ENCODE data around the gene TPM1.
A peak's percentile ranks its signal among the peaks of the same experiment; 100 is the strongest.

TPM1 gene

DNA sequence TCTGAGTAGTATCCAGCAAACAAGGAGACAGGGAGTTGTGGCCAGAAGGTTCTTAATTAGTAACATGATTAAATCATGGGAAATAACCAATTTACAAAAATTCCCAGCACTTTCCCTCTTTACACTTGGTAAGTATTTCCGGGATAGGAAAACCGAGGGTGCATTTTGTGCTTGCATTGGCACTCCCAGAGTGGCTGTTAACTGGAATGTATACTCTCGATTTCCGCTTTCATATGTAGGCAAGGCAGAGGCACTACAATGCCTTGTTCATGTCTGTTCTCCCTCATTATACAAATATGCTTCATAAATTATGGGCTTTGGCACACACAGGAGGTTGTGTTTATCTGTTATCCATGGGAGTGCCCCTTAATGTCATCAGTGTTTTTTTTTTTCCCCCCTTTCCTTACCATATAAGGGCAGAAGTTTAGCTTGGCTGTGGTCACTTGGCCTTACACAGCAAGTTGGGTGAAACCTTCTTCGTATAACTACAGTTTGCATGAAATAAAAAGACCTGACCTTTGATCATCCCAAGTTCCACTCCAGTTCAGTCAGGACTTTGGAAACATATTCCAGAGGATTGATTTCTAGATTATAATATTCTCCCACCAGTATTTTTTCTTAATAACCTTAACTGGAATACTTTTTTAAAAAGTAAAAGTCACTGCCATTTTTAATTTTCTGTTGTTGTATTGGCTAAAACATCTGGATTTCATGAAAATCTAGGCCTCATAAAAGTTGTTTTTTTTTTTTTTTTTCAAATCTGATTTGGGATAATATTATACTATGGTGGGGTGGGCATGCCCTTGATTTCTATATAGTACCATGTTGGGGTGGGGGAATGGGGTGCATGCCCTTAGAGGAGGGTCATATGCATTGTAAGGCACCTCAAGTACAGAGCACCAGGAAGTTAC lies 8.9 kb downstream of the TPM1 start:
- H3K27ac ChIP-seq = peak overlapping the region; percentile 88
- TF ChIP-seq ZFX (IDR thresholded peaks at IDR 0.05; ENCODE audit: borderline replicate concordance) = no peak
- TF ChIP-seq, protein P1, sequence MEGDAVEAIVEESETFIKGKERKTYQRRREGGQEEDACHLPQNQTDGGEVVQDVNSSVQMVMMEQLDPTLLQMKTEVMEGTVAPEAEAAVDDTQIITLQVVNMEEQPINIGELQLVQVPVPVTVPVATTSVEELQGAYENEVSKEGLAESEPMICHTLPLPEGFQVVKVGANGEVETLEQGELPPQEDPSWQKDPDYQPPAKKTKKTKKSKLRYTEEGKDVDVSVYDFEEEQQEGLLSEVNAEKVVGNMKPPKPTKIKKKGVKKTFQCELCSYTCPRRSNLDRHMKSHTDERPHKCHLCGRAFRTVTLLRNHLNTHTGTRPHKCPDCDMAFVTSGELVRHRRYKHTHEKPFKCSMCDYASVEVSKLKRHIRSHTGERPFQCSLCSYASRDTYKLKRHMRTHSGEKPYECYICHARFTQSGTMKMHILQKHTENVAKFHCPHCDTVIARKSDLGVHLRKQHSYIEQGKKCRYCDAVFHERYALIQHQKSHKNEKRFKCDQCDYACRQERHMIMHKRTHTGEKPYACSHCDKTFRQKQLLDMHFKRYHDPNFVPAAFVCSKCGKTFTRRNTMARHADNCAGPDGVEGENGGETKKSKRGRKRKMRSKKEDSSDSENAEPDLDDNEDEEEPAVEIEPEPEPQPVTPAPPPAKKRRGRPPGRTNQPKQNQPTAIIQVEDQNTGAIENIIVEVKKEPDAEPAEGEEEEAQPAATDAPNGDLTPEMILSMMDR (IDR thresholded peaks at IDR 0.05) = no peak

DNA sequence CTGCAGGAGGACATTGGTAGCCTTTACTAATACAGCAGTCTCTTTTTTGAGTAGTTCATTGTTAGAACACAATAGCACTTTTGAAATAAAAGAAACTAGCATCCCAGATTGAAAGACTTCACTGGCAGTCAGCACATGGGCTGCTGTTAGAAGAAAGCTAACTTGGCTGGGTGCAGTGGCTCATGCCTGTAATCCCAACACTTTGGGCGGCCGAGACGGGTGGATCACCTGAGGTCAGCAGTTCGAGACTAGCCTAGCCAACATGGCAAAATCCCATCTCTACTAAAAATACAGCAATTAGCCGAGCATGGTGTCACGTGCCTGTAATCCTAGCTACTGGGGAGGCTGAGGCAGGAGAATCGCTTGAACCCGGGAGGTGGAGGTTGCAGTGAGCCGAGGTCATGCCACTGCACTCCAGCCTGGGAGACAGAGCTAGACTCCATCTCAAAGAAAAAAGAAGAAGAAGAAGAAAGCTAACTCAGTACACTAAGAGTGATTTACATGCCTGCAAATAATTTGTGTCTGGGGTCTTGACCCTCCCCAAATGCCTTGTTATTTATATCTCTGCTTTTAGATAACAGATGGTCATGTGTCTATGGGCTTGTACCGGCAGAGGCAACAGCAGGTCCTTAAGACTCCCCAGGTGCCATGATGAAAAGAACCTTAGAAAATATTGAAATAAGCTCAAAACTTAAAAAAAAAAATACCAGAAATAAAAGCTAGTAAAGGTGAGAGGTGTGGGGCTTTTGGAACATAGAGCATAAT lies 9.7 kb downstream of the TPM1 start:
- TF ChIP-seq, protein P1 (IDR thresholded peaks at IDR 0.05) = no peak
- no peak for TF ChIP-seq ZFX (IDR thresholded peaks at IDR 0.05; ENCODE audit: borderline replicate concordance)
- peak overlapping the region; percentile 88 for H3K27ac ChIP-seq

DNA sequence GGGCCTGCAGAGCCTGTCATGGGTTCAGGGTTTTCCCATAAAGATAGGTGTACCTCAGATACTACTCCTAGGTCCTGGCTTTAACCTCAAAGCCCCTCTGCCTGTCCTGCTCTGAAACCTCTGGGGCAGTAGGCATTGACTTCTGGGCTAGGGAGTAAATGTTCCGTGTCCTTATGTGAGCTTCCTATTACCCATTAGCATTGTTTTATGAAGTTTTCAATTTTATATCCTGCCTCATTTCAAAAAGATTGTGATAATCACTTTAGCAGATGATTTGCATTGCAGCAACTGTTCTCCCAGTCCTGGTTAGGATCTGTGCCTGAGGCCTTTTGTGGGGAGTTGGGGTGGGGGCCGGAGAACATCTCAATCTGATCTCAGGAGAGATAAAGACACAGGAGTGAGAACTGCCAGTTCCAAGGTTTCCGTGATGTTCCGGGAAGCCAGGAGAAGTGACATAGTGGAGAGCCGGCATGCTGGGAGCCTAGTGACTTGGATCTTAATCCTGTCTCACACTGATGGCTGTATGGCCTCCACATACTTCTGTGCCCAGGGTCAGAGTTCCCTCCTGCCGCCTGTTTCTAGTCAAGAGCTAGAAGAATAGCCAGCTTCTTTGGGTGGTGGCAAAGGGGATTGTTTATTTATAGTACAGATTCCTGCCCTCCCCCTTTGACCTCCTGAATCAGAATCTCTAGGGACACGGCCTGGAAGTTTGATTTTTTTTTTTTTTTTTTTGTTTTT lies 10.6 kb downstream of the TPM1 start:
- TF ChIP-seq, protein P1 (IDR thresholded peaks at IDR 0.05) = no peak
- TF ChIP-seq ZFX (IDR thresholded peaks at IDR 0.05; ENCODE audit: borderline replicate concordance) = no peak
- H3K27ac ChIP-seq = peak overlapping the region; percentile 88

DNA sequence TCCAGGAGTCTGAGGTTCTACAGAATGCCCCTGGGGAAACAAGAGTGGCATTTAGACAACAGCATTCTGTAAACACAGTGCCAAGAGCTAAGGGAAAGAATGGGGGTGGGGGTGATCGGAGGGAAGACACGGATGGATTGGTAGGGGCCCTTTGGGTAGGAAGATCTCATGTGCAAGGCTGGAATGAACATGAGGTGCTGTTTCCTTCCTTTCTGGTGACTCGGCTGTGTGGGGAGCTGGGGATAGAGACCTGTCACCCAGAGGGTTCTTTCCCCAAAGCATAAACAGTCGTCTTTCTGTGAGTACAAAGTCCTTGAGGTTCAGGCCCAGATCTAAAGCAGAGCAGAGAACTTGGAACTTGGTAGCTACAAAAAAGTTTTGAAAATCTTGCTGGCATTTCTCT lies 11.7 kb downstream of the TPM1 start:
- TF ChIP-seq, protein P1 (IDR thresholded peaks at IDR 0.05) = no peak
- no peak for TF ChIP-seq ZFX (IDR thresholded peaks at IDR 0.05; ENCODE audit: borderline replicate concordance)
- peak overlapping the region; percentile 88; the same call in 1 of the 2 replicates for H3K27ac ChIP-seq

DNA sequence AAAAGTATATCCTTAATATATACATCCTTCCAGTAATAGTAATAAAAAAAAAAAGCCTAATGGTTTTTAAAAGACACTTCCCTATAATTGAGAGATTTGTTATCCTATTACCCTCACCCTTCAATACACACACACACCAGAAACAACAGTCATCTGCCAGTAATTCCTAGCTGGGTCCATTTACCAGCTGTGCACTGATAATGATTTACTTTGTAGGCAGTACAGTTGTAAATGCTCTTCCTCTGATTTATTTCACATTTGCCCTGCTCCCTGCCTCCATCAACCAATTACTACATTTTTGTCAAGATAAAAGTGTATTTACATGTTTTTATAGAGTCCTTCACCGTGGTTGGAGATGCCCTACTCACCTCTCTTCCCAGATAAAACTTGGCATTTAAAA lies 12.4 kb downstream of the TPM1 start:
- H3K27ac ChIP-seq = no peak overlapping the region
- TF ChIP-seq, protein P1 (IDR thresholded peaks at IDR 0.05) = no peak
- no peak for TF ChIP-seq ZFX (IDR thresholded peaks at IDR 0.05; ENCODE audit: borderline replicate concordance)

DNA sequence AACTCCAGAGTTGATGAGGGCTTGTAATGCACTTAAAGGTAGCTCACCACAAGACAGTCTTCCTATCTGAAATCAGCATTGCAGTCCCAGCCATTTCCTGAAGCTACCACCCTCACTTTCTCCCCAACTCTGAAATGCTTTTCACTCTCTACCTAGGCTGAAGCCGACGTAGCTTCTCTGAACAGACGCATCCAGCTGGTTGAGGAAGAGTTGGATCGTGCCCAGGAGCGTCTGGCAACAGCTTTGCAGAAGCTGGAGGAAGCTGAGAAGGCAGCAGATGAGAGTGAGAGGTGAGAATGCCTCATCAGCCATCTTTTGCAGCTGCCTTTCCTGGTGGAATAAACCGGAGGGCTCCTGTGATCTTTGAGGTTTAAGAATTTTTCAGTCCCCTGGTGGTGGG lies 14.3 kb downstream of the TPM1 start:
- TF ChIP-seq ZFX (IDR thresholded peaks at IDR 0.05; ENCODE audit: borderline replicate concordance) = no peak
- TF ChIP-seq, protein P1 (IDR thresholded peaks at IDR 0.05) = no peak
- no peak overlapping the region for H3K27ac ChIP-seq
